ENCODE results near the gene NOTO. TPM values are rescaled to one million over a fixed set of nuclear protein-coding genes. Genes with fewer than 3 reads are reported as not detected.

NOTO gene
- total and polyA plus RNA-seq, 2 donors from 2014 or later, result not detected

- FAIRE-seq (no peak), DNase-seq (peak in 1 of 5 donors; percentile 3)
- intact Hi-C loops (cut with DNase I), result no loop called here
- H3K4me1 ChIP-seq (ENCODE audit: control insufficient read depth in 2 of 3, insufficient read depth in 2 of 3, low read depth in 1 of 3, low read length in 3 of 3), result no peaks in the 10 kb centered on the region
- H3K9ac ChIP-seq (ENCODE audit: low read length in 3 of 3), result no peak overlapping the region
- peaks cover 5 to 68% (median 52%) of the 10 kb centered on the region in 3 donors for H3K36me3 ChIP-seq (ENCODE audit: control insufficient read depth in 2 of 3, insufficient read depth in 3 of 3, low read length in 3 of 3)
- no peak overlapping the region for H3K4me3 ChIP-seq (ENCODE audit: low read length in 3 of 3)
- no peak overlapping the region for H3K27ac ChIP-seq (ENCODE audit: low read depth in 2 of 2, low read length in 2 of 2)
- no peaks in the 10 kb centered on the region for H3K9me3 ChIP-seq (ENCODE audit: control insufficient read depth in 2 of 3, insufficient read depth in 1 of 3, low read length in 3 of 3)
- TF ChIP-seq, protein P1, sequence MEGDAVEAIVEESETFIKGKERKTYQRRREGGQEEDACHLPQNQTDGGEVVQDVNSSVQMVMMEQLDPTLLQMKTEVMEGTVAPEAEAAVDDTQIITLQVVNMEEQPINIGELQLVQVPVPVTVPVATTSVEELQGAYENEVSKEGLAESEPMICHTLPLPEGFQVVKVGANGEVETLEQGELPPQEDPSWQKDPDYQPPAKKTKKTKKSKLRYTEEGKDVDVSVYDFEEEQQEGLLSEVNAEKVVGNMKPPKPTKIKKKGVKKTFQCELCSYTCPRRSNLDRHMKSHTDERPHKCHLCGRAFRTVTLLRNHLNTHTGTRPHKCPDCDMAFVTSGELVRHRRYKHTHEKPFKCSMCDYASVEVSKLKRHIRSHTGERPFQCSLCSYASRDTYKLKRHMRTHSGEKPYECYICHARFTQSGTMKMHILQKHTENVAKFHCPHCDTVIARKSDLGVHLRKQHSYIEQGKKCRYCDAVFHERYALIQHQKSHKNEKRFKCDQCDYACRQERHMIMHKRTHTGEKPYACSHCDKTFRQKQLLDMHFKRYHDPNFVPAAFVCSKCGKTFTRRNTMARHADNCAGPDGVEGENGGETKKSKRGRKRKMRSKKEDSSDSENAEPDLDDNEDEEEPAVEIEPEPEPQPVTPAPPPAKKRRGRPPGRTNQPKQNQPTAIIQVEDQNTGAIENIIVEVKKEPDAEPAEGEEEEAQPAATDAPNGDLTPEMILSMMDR (IDR thresholded peaks at IDR 0.05; ENCODE audit: borderline replicate concordance, extremely low read depth, insufficient read depth), result no peak
- no peaks in the 10 kb centered on the region for H3K27me3 ChIP-seq (ENCODE audit: control insufficient read depth, insufficient read depth, low read length)
Observed at GRCh38 chr2:73243884-73244570, 41.7 kb downstream of the NOTO start.

DNA sequence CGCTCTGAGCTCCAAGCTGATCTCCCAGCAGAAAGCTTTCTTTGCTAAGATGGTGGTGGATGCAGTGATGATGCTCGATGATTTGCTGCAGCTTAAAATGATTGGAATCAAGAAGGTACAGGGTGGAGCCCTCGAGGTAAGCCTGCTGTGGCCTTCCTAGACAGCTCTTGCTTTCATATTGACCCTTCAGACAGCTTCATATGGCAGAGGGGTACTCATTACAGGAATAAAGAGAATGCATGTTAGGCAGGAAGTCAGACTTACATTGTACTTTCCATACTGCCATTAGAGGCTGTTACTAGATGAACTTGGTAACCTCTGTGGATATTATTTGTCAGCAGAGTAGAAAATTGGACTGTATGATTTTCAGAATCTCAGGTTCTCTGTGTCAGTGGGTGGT is 42.2 kb downstream of the NOTO start:
- FAIRE-seq (no peak), DNase-seq (peak in 1 of 5 donors; percentile 7)
- Histone ChIP-seq H3K36me3 (ENCODE audit: control insufficient read depth in 2 of 3, insufficient read depth in 3 of 3, low read length in 3 of 3) (peaks cover 5 to 68% (median 56%) of the 10 kb centered on the region in 3 donors), H3K27me3 (ENCODE audit: control insufficient read depth, insufficient read depth, low read length) (no peaks in the 10 kb centered on the region), H3K4me1 (ENCODE audit: control insufficient read depth in 2 of 3, insufficient read depth in 2 of 3, low read depth in 1 of 3, low read length in 3 of 3) (no peaks in the 10 kb centered on the region), H3K4me3 (ENCODE audit: low read length in 3 of 3) (no peak overlapping the region), H3K27ac (ENCODE audit: low read depth in 2 of 2, low read length in 2 of 2) (no peak overlapping the region), H3K9me3 (ENCODE audit: control insufficient read depth in 2 of 3, insufficient read depth in 1 of 3, low read length in 3 of 3) (no peaks in the 10 kb centered on the region), H3K9ac (ENCODE audit: low read length in 3 of 3) (no peak overlapping the region)
- intact Hi-C loops (cut with DNase I), result no loop called here
- TF ChIP-seq, protein P1 (IDR thresholded peaks at IDR 0.05; ENCODE audit: borderline replicate concordance, extremely low read depth, insufficient read depth), result no peak

GRCh38 chr2:73246850-73247249 is 44.5 kb downstream of the NOTO start:
- FAIRE-seq, result no peak
- no peaks in the 10 kb centered on the region for H3K27me3 ChIP-seq (ENCODE audit: control insufficient read depth, insufficient read depth, low read length)
- H3K36me3 ChIP-seq (ENCODE audit: control insufficient read depth in 2 of 3, insufficient read depth in 3 of 3, low read length in 3 of 3), result peaks cover 8 to 84% (median 68%) of the 10 kb centered on the region in 3 donors
- no peaks in the 10 kb centered on the region for H3K9me3 ChIP-seq (ENCODE audit: control insufficient read depth in 2 of 3, insufficient read depth in 1 of 3, low read length in 3 of 3)
- no peak for DNase-seq
- H3K9ac ChIP-seq (ENCODE audit: low read length in 3 of 3), result no peak overlapping the region
- H3K4me1 ChIP-seq (ENCODE audit: control insufficient read depth in 2 of 3, insufficient read depth in 2 of 3, low read depth in 1 of 3, low read length in 3 of 3), result no peaks in the 10 kb centered on the region
- H3K4me3 ChIP-seq (ENCODE audit: low read length in 3 of 3), result no peak overlapping the region
- intact Hi-C loops (cut with DNase I), result no loop called here
- no peak overlapping the region for H3K27ac ChIP-seq (ENCODE audit: low read depth in 2 of 2, low read length in 2 of 2)
- TF ChIP-seq, protein P1 (IDR thresholded peaks at IDR 0.05; ENCODE audit: borderline replicate concordance, extremely low read depth, insufficient read depth), result no peak

All from kidney (tissue), 14 donors.